NCI-H774 (cell line): Measurements from ENCODE around the gene TTI1.

ENCODE experiments used
- DNase-seq: peaks from one replicate; lab custom pipeline; 2025; lab: John Stamatoyannopoulos, UW

The TTI1 gene

DNA sequence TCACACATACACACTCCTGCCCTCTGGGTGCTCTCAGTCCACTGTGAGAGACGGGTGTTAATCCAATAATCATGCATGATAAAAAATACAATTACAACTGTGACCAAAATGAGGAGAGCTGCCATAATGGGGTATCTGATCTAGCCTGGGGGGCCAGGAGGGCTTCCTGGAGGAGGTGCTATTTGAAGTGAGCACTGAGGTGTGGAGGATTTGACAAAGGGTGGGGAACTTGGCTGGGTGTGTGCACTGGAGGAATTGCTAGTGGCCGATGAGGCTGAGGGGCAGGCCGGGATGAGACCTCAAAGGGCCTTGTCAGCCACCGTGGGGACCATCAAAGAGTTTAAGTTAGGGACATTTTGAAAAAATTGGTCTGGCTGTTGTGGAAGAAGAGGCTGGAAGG is 95.6 kb downstream of the TTI1 start:
- no peak for DNase-seq

- DNase-seq = no peak
Measured at GRCh38 chr20:37936451-37936850, 96.8 kb downstream of the TTI1 start.

GRCh38 chr20:37936041-37936440 is 97.2 kb downstream of the TTI1 start:
- DNase-seq = no peak

GRCh38 chr20:37935435-37935834 is 97.8 kb downstream of the TTI1 start:
- no peak for DNase-seq

DNA sequence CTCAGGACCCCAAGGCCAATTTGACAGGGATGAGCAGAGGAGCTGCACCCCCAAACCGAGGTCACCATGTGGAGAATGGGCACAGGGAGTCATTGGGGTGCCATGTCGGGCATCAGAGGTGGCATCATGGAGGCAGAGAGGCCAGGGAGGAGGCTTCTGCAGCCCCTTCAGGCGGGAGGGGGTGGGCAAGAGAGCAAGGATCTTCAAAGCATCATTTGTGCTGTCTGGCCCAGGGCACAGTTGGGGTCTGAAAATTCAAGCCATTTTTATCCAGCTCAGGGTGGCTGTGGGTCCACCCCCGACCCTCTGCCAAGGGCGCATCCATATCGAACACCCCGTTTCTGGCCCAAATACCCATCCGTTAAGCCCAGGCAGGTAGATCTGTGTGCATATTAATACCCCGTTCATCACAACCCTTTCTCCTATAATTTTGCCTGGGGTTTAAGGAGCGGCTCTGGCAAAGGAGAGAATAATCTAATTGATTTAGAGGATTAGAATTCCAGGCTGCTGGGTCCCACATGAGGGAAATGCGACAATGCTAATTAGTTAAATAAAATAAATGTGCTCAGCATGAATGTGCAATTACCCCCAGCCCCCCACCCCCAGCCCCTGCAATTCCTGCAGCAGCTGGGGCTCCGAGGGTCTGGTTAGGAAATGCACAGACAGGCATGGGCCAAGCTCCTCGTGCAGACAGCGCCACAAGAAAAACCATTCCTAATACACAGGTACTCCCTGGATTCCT is 98.5 kb downstream of the TTI1 start:
- no peak for DNase-seq

DNA sequence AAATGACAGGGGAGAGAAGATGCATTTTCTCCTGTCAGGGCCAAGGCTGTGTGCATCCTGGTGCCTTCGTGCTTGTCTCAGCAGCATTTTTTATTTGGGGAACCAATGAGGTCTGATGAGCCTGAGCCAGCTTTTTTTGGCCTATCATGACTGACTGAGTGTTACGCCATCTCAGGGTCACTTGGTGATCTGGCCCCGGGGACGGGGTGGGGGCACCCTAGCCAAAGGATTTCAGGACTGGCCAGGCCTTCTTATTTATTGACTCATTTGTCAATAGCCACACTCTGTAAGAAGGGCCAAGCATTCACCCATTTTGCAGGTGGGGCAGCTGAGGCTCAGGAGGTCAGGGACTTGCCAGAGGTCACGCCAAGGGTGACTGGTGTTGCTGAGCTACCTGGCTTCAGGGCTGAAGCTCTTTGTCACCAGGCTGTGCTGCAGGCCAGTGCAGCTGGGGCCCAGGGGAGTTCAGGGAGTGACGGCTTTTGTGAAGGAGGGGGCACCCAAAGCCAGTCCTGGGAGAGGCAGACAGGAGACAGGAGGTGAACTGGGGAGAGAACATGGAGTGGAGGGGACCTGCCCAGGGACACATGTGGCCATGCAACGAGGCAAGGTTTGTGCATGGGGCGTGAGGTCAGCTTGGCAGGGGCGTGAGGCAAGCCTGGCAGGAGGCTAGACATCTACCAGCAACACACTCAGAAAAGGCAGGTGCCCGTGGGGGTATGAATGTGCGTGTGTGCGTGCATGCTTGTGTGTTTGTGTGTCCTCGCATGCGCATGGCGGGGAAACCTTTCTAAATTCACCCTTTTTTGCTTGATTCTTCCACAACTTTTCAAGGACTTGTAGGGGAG is 99.2 kb downstream of the TTI1 start:
- DNase-seq = no peak
